Peyer's patch (tissue), 4 donors: ENCODE measurements around the gene SCAF4.

Experiments used
- POLR2A ChIP-seq, 2 donors: fragments of 450-650 bp; IDR thresholded peaks; one replicate each; pipeline ENCODE4 v1.5.1; 2017; ENCODE audit warnings: antibody characterized with exemption in 2 of 2, mild to moderate bottlenecking in 2 of 2, moderate library complexity in 2 of 2
- TF ChIP-seq, protein P1 (sequence below), 6 experiments: fragments of 450-650 bp in 4 of 6; fragments of 200-600 bp in 2 of 6; sonication (generic) in 1 of 6; IDR thresholded peaks; one replicate each; pipeline ENCODE4 v1.5.1; 2017 to 2019; ENCODE audit warnings: antibody characterized with exemption in 6 of 6, mild to moderate bottlenecking in 3 of 6, moderate library complexity in 1 of 6

DNA sequence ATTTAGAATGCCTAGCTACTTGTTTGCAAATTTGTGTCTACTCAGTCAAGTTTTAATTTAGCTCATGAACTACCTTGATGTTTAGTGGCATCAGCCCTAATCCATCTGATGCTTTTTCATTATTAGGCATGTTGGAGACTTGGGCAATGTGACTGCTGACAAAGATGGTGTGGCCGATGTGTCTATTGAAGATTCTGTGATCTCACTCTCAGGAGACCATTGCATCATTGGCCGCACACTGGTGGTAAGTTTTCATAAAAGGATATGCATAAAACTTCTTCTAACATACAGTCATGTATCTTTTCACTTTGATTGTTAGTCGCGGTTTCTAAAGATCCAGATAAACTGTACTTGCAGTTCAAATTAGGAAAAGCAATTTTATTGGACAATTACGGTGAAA lies 64.8 kb downstream of the SCAF4 start:
- no peak for TF ChIP-seq POLR2A (IDR thresholded peaks at IDR 0.05)
- TF ChIP-seq, protein P1, sequence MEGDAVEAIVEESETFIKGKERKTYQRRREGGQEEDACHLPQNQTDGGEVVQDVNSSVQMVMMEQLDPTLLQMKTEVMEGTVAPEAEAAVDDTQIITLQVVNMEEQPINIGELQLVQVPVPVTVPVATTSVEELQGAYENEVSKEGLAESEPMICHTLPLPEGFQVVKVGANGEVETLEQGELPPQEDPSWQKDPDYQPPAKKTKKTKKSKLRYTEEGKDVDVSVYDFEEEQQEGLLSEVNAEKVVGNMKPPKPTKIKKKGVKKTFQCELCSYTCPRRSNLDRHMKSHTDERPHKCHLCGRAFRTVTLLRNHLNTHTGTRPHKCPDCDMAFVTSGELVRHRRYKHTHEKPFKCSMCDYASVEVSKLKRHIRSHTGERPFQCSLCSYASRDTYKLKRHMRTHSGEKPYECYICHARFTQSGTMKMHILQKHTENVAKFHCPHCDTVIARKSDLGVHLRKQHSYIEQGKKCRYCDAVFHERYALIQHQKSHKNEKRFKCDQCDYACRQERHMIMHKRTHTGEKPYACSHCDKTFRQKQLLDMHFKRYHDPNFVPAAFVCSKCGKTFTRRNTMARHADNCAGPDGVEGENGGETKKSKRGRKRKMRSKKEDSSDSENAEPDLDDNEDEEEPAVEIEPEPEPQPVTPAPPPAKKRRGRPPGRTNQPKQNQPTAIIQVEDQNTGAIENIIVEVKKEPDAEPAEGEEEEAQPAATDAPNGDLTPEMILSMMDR (IDR thresholded peaks at IDR 0.05) = no peak
